ENCODE measurements around the gene TYMS. TPM values are rescaled to one million over a fixed set of nuclear protein-coding genes. Genes with fewer than 3 reads are reported as not detected.

The TYMS gene
- total RNA-seq, 2 experiments from 2014 or later = 90.7 to 196 TPM

GRCh38 chr18:622289-622688 lies 35.2 kb upstream of the TYMS start:
- Histone ChIP-seq H3K9me2 (ENCODE audit: insufficient read depth, low read length) (no peaks in the 10 kb centered on the region), H3K27ac (ENCODE audit: low read depth, low read length, poor library complexity, severe bottlenecking) (no peak overlapping the region), H3K9me3 (ENCODE audit: low read length) (no peaks in the 10 kb centered on the region), H3K36me3 (ENCODE audit: insufficient read depth, low read length) (no peaks in the 10 kb centered on the region), H3K4me3 (ENCODE audit: low read depth, low read length, poor library complexity, severe bottlenecking) (no peak overlapping the region), H3K79me2 (ENCODE audit: insufficient read depth, low read depth, low read length) (no peaks in the 10 kb centered on the region), H3K4me1 (ENCODE audit: insufficient read depth, low read length, poor library complexity, severe bottlenecking) (no peaks in the 10 kb centered on the region), H2AFZ (ENCODE audit: low read length) (no peak overlapping the region), H4K20me1 (ENCODE audit: insufficient read depth, low read length) (no peaks in the 10 kb centered on the region), H3K4me2 (ENCODE audit: low read length) (no peak overlapping the region)
- no TSS peak for BruUV-seq (replicated peaks)
- DNase-seq (ENCODE audit: low spot score) = no peak
- intact Hi-C loops (cut with micrococcal nuclease; ENCODE audit: unreplicated experiment) = no loop called here
- CTCF ChIA-PET (ENCODE audit: unreplicated experiment) = no interaction called here
- TF ChIP-seq CTCF (conservative IDR thresholded peaks at IDR 0.05; ENCODE audit: low read length) = no peak
- no peak for TF ChIP-seq EZH2phosphoT487 (IDR thresholded peaks at IDR 0.05; ENCODE audit: borderline replicate concordance, low read depth, low read length)
- POLR2A ChIA-PET = no interaction called here

GRCh38 chr18:623761-624620 lies 33.5 kb upstream of the TYMS start:
- TF ChIP-seq CTCF (conservative IDR thresholded peaks at IDR 0.05; ENCODE audit: low read length) (peak; percentile 77), EZH2phosphoT487 (IDR thresholded peaks at IDR 0.05; ENCODE audit: borderline replicate concordance, low read depth, low read length) (no peak)
- no peak overlapping the region for H3K27ac ChIP-seq (ENCODE audit: low read depth, low read length, poor library complexity, severe bottlenecking)
- peak; percentile 66 for DNase-seq (ENCODE audit: low spot score)
- no peaks in the 10 kb centered on the region for H3K9me3 ChIP-seq (ENCODE audit: low read length)
- intact Hi-C loops (cut with micrococcal nuclease; ENCODE audit: unreplicated experiment) = loop anchor here (1.0 kb wide), 1 partner anchor 207 kb away; no protein-coding TSS in a partner anchor
- no peak overlapping the region for H3K4me3 ChIP-seq (ENCODE audit: low read depth, low read length, poor library complexity, severe bottlenecking)
- no peak overlapping the region for H3K4me2 ChIP-seq (ENCODE audit: low read length)
- no peaks in the 10 kb centered on the region for H4K20me1 ChIP-seq (ENCODE audit: insufficient read depth, low read length)
- BruUV-seq (replicated peaks) = no TSS peak
- no peaks in the 10 kb centered on the region for H3K36me3 ChIP-seq (ENCODE audit: insufficient read depth, low read length)
- ChIA-PET POLR2A (interaction anchor here (1.3 kb wide), 1 partner anchor 18 kb away, joined by 3 read pairs; no protein-coding TSS in a partner anchor), CTCF (ENCODE audit: unreplicated experiment) (interaction anchor here (0.6 to 1.5 kb wide), 2 partner anchors 206 to 208 kb away, joined by 3 to 5 read pairs; no protein-coding TSS in a partner anchor)
- H3K4me1 ChIP-seq (ENCODE audit: insufficient read depth, low read length, poor library complexity, severe bottlenecking) = no peaks in the 10 kb centered on the region
- no peaks in the 10 kb centered on the region for H3K79me2 ChIP-seq (ENCODE audit: insufficient read depth, low read depth, low read length)
- no peaks in the 10 kb centered on the region for H3K9me2 ChIP-seq (ENCODE audit: insufficient read depth, low read length)
- H2AFZ ChIP-seq (ENCODE audit: low read length) = no peak overlapping the region

GRCh38 chr18:627231-627630 lies 30.2 kb upstream of the TYMS start:
- intact Hi-C loops (cut with micrococcal nuclease; ENCODE audit: unreplicated experiment) = no loop called here
- POLR2A ChIA-PET = interaction anchor here (0.9 kb wide), 1 partner anchor 11 kb away, joined by 4 read pairs; no protein-coding TSS in a partner anchor
- BruUV-seq (replicated peaks) = no TSS peak

More at GRCh38 chr18:627231-627630, 30.2 kb upstream of the TYMS start:
- no peaks in the 10 kb centered on the region for H3K4me1 ChIP-seq (ENCODE audit: insufficient read depth, low read length, poor library complexity, severe bottlenecking)
- no peak overlapping the region for H3K4me3 ChIP-seq (ENCODE audit: low read depth, low read length, poor library complexity, severe bottlenecking)
- H3K79me2 ChIP-seq (ENCODE audit: insufficient read depth, low read depth, low read length) = no peaks in the 10 kb centered on the region
- H2AFZ ChIP-seq (ENCODE audit: low read length) = no peak overlapping the region
- no peaks in the 10 kb centered on the region for H3K9me3 ChIP-seq (ENCODE audit: low read length)
- H4K20me1 ChIP-seq (ENCODE audit: insufficient read depth, low read length) = no peaks in the 10 kb centered on the region
- no peaks in the 10 kb centered on the region for H3K36me3 ChIP-seq (ENCODE audit: insufficient read depth, low read length)
- no peak overlapping the region for H3K4me2 ChIP-seq (ENCODE audit: low read length)
- CTCF ChIA-PET (ENCODE audit: unreplicated experiment) = no interaction called here
- H3K27ac ChIP-seq (ENCODE audit: low read depth, low read length, poor library complexity, severe bottlenecking) = no peak overlapping the region
- no peak for TF ChIP-seq EZH2phosphoT487 (IDR thresholded peaks at IDR 0.05; ENCODE audit: borderline replicate concordance, low read depth, low read length)
- no peak for TF ChIP-seq CTCF (conservative IDR thresholded peaks at IDR 0.05; ENCODE audit: low read length)
- no peaks in the 10 kb centered on the region for H3K9me2 ChIP-seq (ENCODE audit: insufficient read depth, low read length)
- DNase-seq (ENCODE audit: low spot score) = no peak

Data from OCI-LY7 (cell line).